ENCODE measurements around the gene RBM33. TPM values are rescaled to one million over a fixed set of nuclear protein-coding genes. Genes with fewer than 3 reads are reported as not detected.

The RBM33 gene
- total and polyA plus RNA-seq, 2 of the 8 experiments (the other 6 are each of a cell fraction or from before 2014, with no cell fraction given), result 16.5 to 64.6 TPM

- Histone ChIP-seq H4K5ac (ENCODE audit: insufficient read length, low read depth, low read length) (no peak overlapping the region), H3K4me1 (replicated peaks in 1 of 4; ENCODE audit: control insufficient read depth in 3 of 4, insufficient read depth in 4 of 4, low read length in 3 of 4) (no peaks in the 10 kb centered on the region), H3K23ac (ENCODE audit: insufficient read length) (no peak overlapping the region), H3K79me2 (ENCODE audit: control insufficient read depth in 1 of 2, insufficient read depth in 2 of 2, low read length in 2 of 2) (no peaks in the 10 kb centered on the region), H2AFZ (ENCODE audit: low read length) (no peak overlapping the region), H3K79me1 (ENCODE audit: low read depth, low read length) (peaks cover 2% of the 10 kb centered on the region; the same call in 1 of the 2 replicates), H3K36me3 (ENCODE audit: control insufficient read depth in 2 of 4, insufficient read depth in 4 of 4, low read length in 3 of 4) (no peaks in the 10 kb centered on the region), H3K27me3 (replicated peaks in 1 of 4; ENCODE audit: control insufficient read depth in 3 of 4, extremely low read depth in 1 of 4, insufficient read depth in 3 of 4, low read length in 3 of 4) (no peaks in the 10 kb centered on the region), H3K9me3 (ENCODE audit: insufficient read depth in 2 of 2, low read depth in 1 of 2, low read length in 1 of 2) (no peaks in the 10 kb centered on the region), H2AK5ac (ENCODE audit: low read depth, low read length) (no peak overlapping the region), H2BK5ac (ENCODE audit: low read depth, low read length) (no peak overlapping the region), H3K27ac (ENCODE audit: low read depth, low read length) (no peak overlapping the region), H2BK12ac (ENCODE audit: low read depth, low read length) (no peak overlapping the region), H2BK120ac (replicated peaks; ENCODE audit: low read depth, low read length) (no peak overlapping the region), H4K91ac (replicated peaks; ENCODE audit: insufficient read length, low read length) (no peak overlapping the region), H3K14ac (ENCODE audit: insufficient read length) (no peak overlapping the region), H3K23me2 (ENCODE audit: low read depth, low read length) (no peaks in the 10 kb centered on the region; the same call in 1 of the 2 replicates), H3K4me2 (ENCODE audit: insufficient read depth in 1 of 2, low read depth in 2 of 2, low read length in 2 of 2) (no peak overlapping the region), H3K4ac (replicated peaks; ENCODE audit: insufficient read length, low read depth, low read length) (no peak overlapping the region), H3K4me3 (ENCODE audit: extremely low read depth in 1 of 4, insufficient read depth in 2 of 4, low read depth in 3 of 4, low read length in 4 of 4) (no peak overlapping the region), H2BK20ac (ENCODE audit: low read length) (no peak overlapping the region), H3K56ac (replicated peaks; ENCODE audit: insufficient read length, low read depth, low read length) (no peak overlapping the region), H4K8ac (ENCODE audit: extremely low read depth, insufficient read depth, low read length) (no peak overlapping the region), H3K18ac (ENCODE audit: extremely low read depth, low read length) (no peak overlapping the region), H2BK15ac (ENCODE audit: low read length) (no peak overlapping the region), H4K20me1 (replicated peaks in 1 of 2; ENCODE audit: control insufficient read depth in 1 of 2, insufficient read depth in 2 of 2, low read length in 2 of 2) (no peaks in the 10 kb centered on the region), H3K9ac (replicated peaks in 1 of 4; ENCODE audit: extremely low read depth in 1 of 4, low read depth in 3 of 4, low read length in 3 of 4) (no peak overlapping the region)
- WGBS, 2 experiments (ENCODE audit: extremely low coverage in 1 of 2, insufficient coverage in 1 of 2, insufficient read length in 1 of 2, insufficient replicate concordance in 2 of 2, low coverage in 1 of 2, low lambda C conversion rate in 2 of 2, missing lambda C conversion rate in 1 of 2), result 89% methylated on average over 10 of the region's 10 CpGs; no CpG with 5 or more reads in 1 of the 2 experiments
- DNase-seq (ENCODE audit: low read depth in 1 of 2, low spot score in 2 of 2) (no peak), FAIRE-seq (no peak)
- CTCF ChIA-PET (ENCODE audit: partially characterized antibody), result interaction anchor here (1.4 kb wide), 1 partner anchor 23 kb away, joined by 4 read pairs; no protein-coding TSS in a partner anchor
- POLR2A ChIA-PET (ENCODE audit: partially characterized antibody), result no interaction called here
- TF ChIP-seq KDM1A (IDR thresholded peaks at IDR 0.05; ENCODE audit: borderline replicate concordance, low read length) (no peak), SRF (IDR thresholded peaks at IDR 0.05; ENCODE audit: low read depth, low read length) (no peak), TBP (IDR thresholded peaks at IDR 0.05; ENCODE audit: low read depth, low read length) (no peak), JUN (IDR thresholded peaks at IDR 0.05; ENCODE audit: low read depth, low read length) (no peak), GTF2F1 (IDR thresholded peaks at IDR 0.05; ENCODE audit: borderline replicate concordance, low read depth, low read length) (no peak), ATF3 (IDR thresholded peaks at IDR 0.05; ENCODE audit: insufficient read depth, low read depth, low read length) (no peak), EZH2 (IDR thresholded peaks at IDR 0.05; ENCODE audit: low read depth, low read length, severe bottlenecking) (no peak), JUND (IDR thresholded peaks at IDR 0.05; ENCODE audit: low read length) (no peak)
Observed at GRCh38 chr7:155621418-155621980, 23.0 kb upstream of the RBM33 start.
